Fibroblast of lung (primary cell): ENCODE results near the gene KRT20. TPM values are rescaled to one million over a fixed set of nuclear protein-coding genes. Genes with fewer than 3 reads are reported as not detected.

ENCODE experiments used
- DNase-seq, 2 donors: peaks; one replicate each; pipeline versions ENCODE4 v3.0.0 to v3.0.0-alpha.2; 2010; ENCODE audit warnings: low read depth in 2 of 2
- H2AFZ ChIP-seq: 2 replicates; pipeline ENCODE4 v1.5.1; 2012; ENCODE audit warnings: low read length, control low read depth, inconsistent platforms
- H3K27ac ChIP-seq: 2 replicates; pipeline ENCODE4 v1.5.1; 2011; ENCODE audit warnings: low read length, control low read depth; ENCODE audit not compliant: insufficient read depth
- H3K27me3 ChIP-seq: 2 replicates; pipeline ENCODE4 v1.5.1; 2011; ENCODE audit warnings: mild to moderate bottlenecking, low read length; ENCODE audit not compliant: control insufficient read depth, insufficient read depth
- H3K36me3 ChIP-seq: 2 replicates; pipeline ENCODE4 v1.5.1; 2011; ENCODE audit warnings: low read length; ENCODE audit not compliant: control insufficient read depth, insufficient read depth
- H3K4me1 ChIP-seq: 2 replicates; pipeline ENCODE4 v1.5.1; 2011; ENCODE audit warnings: low read length; ENCODE audit not compliant: control insufficient read depth, insufficient read depth; ENCODE audit errors: extremely low read depth
- H3K4me2 ChIP-seq: 2 replicates; pipeline ENCODE4 v1.5.1; 2011; ENCODE audit warnings: low read length, control low read depth; ENCODE audit not compliant: insufficient read depth; ENCODE audit errors: extremely low read depth
- H3K4me3 ChIP-seq, 4 experiments: fragments of 200-600 bp in 1 of 4; sonication (generic) in 1 of 4; replicated peaks in 1 of 4; 2 replicates each; pipeline ENCODE4 v1.5.1; 2011 to 2016; ENCODE audit warnings: low read length in 4 of 4, low read depth in 3 of 4, mild to moderate bottlenecking in 3 of 4, control low read depth in 2 of 4, inconsistent platforms in 1 of 4, mixed read lengths in 1 of 4; ENCODE audit not compliant: insufficient read depth in 1 of 4; ENCODE audit errors: control extremely low read depth in 1 of 4
- H3K79me2 ChIP-seq: 2 replicates; pipeline ENCODE4 v1.5.1; 2012; ENCODE audit warnings: mild to moderate bottlenecking, low read length, inconsistent platforms; ENCODE audit not compliant: control insufficient read depth, insufficient read depth
- H3K9ac ChIP-seq: 2 replicates; pipeline ENCODE4 v1.5.1; 2011; ENCODE audit warnings: mild to moderate bottlenecking, low read length, control low read depth; ENCODE audit not compliant: insufficient read depth
- H3K9me3 ChIP-seq: 2 replicates; pipeline ENCODE4 v1.5.1; 2012; ENCODE audit warnings: low read depth, low read length; ENCODE audit not compliant: control insufficient read depth, insufficient read depth
- H4K20me1 ChIP-seq: 2 replicates; pipeline ENCODE4 v1.5.1; 2011; ENCODE audit warnings: low read length; ENCODE audit not compliant: control insufficient read depth, insufficient read depth; ENCODE audit errors: extremely low read depth
- CTCF ChIP-seq, 2 donors: IDR thresholded peaks in 1 of 2; conservative IDR thresholded peaks in 1 of 2; 1 replicate in 1 of 2; 2 replicates in 1 of 2; pipeline ENCODE4 v1.5.1; 2011 to 2012; ENCODE audit warnings: low read length in 2 of 2, control low read depth in 1 of 2, inconsistent platforms in 1 of 2, low read depth in 1 of 2, mild to moderate bottlenecking in 1 of 2
- EZH2 ChIP-seq: IDR thresholded peaks from 2 replicates; pipeline ENCODE4 v1.5.1; 2012; ENCODE audit warnings: low read length, control low read depth, mild to moderate bottlenecking; ENCODE audit errors: missing control alignments
- polyA plus RNA-seq, 2 donors: library from polyadenylated mRNA; depleted of rRNA in 1 of 2; stranded (reverse) in 1 of 2; unstranded in 1 of 2; fragments of >200 nt; gene quantifications; 2 replicates each; pipeline ENCODE4 v1.2.1, GENCODE V29; 2011 to 2012; ENCODE audit warnings: missing spikeins in 1 of 2
- total RNA-seq: library from RNA; depleted of rRNA; stranded (reverse); fragments of >200 nt; gene quantifications from 2 replicates; pipeline ENCODE4 v1.2.1, GENCODE V29; 2014

The KRT20 gene
- total and polyA plus RNA-seq, 2 donors (not counting 1 experiment from before 2014, with no cell fraction given): not detected

GRCh38 chr17:40905370-40905769, 20.3 kb upstream of the KRT20 start:
- no peaks in the 10 kb centered on the region for H3K36me3 ChIP-seq
- H3K79me2 ChIP-seq: no peaks in the 10 kb centered on the region
- TF ChIP-seq CTCF (conservative IDR thresholded peaks at IDR 0.05 in 1 of 2, IDR thresholded peaks at IDR 0.05 in 1 of 2; ENCODE audit: low read depth in 1 of 2, low read length in 2 of 2): no peak
- TF ChIP-seq EZH2: no peak
- H2AFZ ChIP-seq: no peak overlapping the region
- no peak overlapping the region for H3K27ac ChIP-seq
- no peak for DNase-seq
- no peaks in the 10 kb centered on the region for H4K20me1 ChIP-seq
- no peak overlapping the region for H3K4me3 ChIP-seq
- no peak overlapping the region for H3K9ac ChIP-seq
- no peaks in the 10 kb centered on the region for H3K27me3 ChIP-seq
- H3K9me3 ChIP-seq: no peaks in the 10 kb centered on the region
- no peak overlapping the region for H3K4me2 ChIP-seq
- peaks cover 17% of the 10 kb centered on the region for H3K4me1 ChIP-seq

- H3K27ac ChIP-seq: no peak overlapping the region
- TF ChIP-seq CTCF (conservative IDR thresholded peaks at IDR 0.05 in 1 of 2, IDR thresholded peaks at IDR 0.05 in 1 of 2; ENCODE audit: low read depth in 1 of 2, low read length in 2 of 2): no peak
- TF ChIP-seq EZH2: no peak
- H3K36me3 ChIP-seq: no peaks in the 10 kb centered on the region
- no peaks in the 10 kb centered on the region for H3K27me3 ChIP-seq
- no peak overlapping the region for H3K4me2 ChIP-seq
- H3K79me2 ChIP-seq: no peaks in the 10 kb centered on the region
- no peak overlapping the region for H2AFZ ChIP-seq
- no peak overlapping the region for H3K9ac ChIP-seq
- H4K20me1 ChIP-seq: no peaks in the 10 kb centered on the region
- H3K4me3 ChIP-seq: no peak overlapping the region
- no peaks in the 10 kb centered on the region for H3K9me3 ChIP-seq
- DNase-seq: peak; percentile 10 to 74
- peaks cover 9% of the 10 kb centered on the region for H3K4me1 ChIP-seq
Observed at GRCh38 chr17:40903129-40903847, 18.2 kb upstream of the KRT20 start.

- Histone ChIP-seq H3K4me3 (no peak overlapping the region), H3K27me3 (no peaks in the 10 kb centered on the region), H3K79me2 (no peaks in the 10 kb centered on the region), H3K9me3 (no peaks in the 10 kb centered on the region), H4K20me1 (no peaks in the 10 kb centered on the region), H3K9ac (no peak overlapping the region), H3K36me3 (no peaks in the 10 kb centered on the region), H2AFZ (no peak overlapping the region), H3K4me1 (peaks cover 9% of the 10 kb centered on the region), H3K4me2 (no peak overlapping the region), H3K27ac (no peak overlapping the region)
- no peak for DNase-seq
- no peak for TF ChIP-seq EZH2
Observed at GRCh38 chr17:40902498-40902897, 17.5 kb upstream of the KRT20 start.
